Activated CD8-positive, alpha-beta T cell treated with anti-CD3 and anti-CD28 coated beads for 36 hours (primary cell): Measurements from ENCODE around the gene BNIP5. TPM values are rescaled to one million over a fixed set of nuclear protein-coding genes. Genes with fewer than 3 reads are reported as not detected.

Source experiments
- ATAC-seq: fragments of 200-7000 bp; cut with Tn5 transposase; one replicate; pipeline ENCODE4 v1.10.0; 2021; ENCODE audit warnings: mild to moderate bottlenecking, moderate library complexity
- CTCF ChIA-PET: fragments of 350-600 bp; sonication (Branson Sonifier 250); formaldehyde crosslinking; loops from one replicate; lab custom pipeline; 2021; ENCODE audit warnings: antibody characterized with exemption; lab: Charles Lee
- POLR2A ChIA-PET: fragments of 350-600 bp; sonication (Branson Sonifier 250); formaldehyde crosslinking; loops from one replicate; lab custom pipeline; 2021; ENCODE audit warnings: antibody characterized with exemption; lab: Charles Lee
- DNase-seq: peaks from one replicate; pipeline ENCODE4 v3.0.0-alpha.2; 2020
- H3K27ac Mint-ChIP-seq: one replicate; pipeline ENCODE4 v1.8.0; 2021; ENCODE audit warnings: mild to moderate bottlenecking, mixed read lengths
- H3K27me3 Mint-ChIP-seq: one replicate; pipeline ENCODE4 v1.8.0; 2021; ENCODE audit warnings: mixed read lengths
- H3K36me3 Mint-ChIP-seq: one replicate; pipeline ENCODE4 v1.8.0; 2021; ENCODE audit warnings: low read depth, mixed read lengths
- H3K4me1 Mint-ChIP-seq: one replicate; pipeline ENCODE4 v1.8.0; 2021; ENCODE audit warnings: low read depth, mixed read lengths
- H3K4me3 Mint-ChIP-seq: one replicate; pipeline ENCODE4 v1.8.0; 2021; ENCODE audit warnings: mild to moderate bottlenecking, moderate library complexity, mixed read lengths
- H3K9me3 Mint-ChIP-seq: one replicate; pipeline ENCODE4 v1.8.0; 2021; ENCODE audit warnings: mixed read lengths
- CTCF ChIP-seq: fragments of 200-600 bp; IDR thresholded peaks from one replicate; pipeline ENCODE4 v1.8.0; 2022; ENCODE audit warnings: antibody characterized with exemption, mild to moderate bottlenecking
- intact Hi-C: fragments of 100-400 bp; cut with micrococcal nuclease; formaldehyde crosslinking; loops from one replicate; pipeline ENCODE4 v1.10.0; 2022
- total RNA-seq, 2 experiments: library from RNA; stranded (reverse); gene quantifications; one replicate each; pipeline ENCODE4 v1.2.3, GENCODE V29; 2021

BNIP5 gene
- total RNA-seq, 2 experiments from 2014 or later = not detected

GRCh38 chr6:36323062-36323461 lies 13.6 kb downstream of the BNIP5 start:
- POLR2A ChIA-PET = no interaction called here

GRCh38 chr6:36322591-36322990 lies 14.1 kb downstream of the BNIP5 start:
- ChIA-PET CTCF (interaction anchor here (1.3 to 9.3 kb wide), 3 partner anchors 18 to 71 kb away, joined by 3 to 60 read pairs (median 6); no protein-coding TSS in a partner anchor), POLR2A (no interaction called here)
- no peak for DNase-seq
- H3K4me1 Mint-ChIP-seq = no peaks in the 10 kb centered on the region
- TF ChIP-seq CTCF = no peak
- H3K36me3 Mint-ChIP-seq = no peaks in the 10 kb centered on the region
- no peak overlapping the region for H3K27ac Mint-ChIP-seq
- H3K27me3 Mint-ChIP-seq = no peaks in the 10 kb centered on the region
- H3K9me3 Mint-ChIP-seq = no peaks in the 10 kb centered on the region
- ATAC-seq = no peak
- H3K4me3 Mint-ChIP-seq = no peak overlapping the region
- intact Hi-C loops = no loop called here

More at GRCh38 chr6:36323062-36323461, 13.6 kb downstream of the BNIP5 start:
- Mint-ChIP-seq H3K27me3 (no peaks in the 10 kb centered on the region), H3K9me3 (no peaks in the 10 kb centered on the region), H3K27ac (no peak overlapping the region), H3K36me3 (no peaks in the 10 kb centered on the region), H3K4me1 (no peaks in the 10 kb centered on the region), H3K4me3 (no peak overlapping the region)
- no peak for ATAC-seq
- TF ChIP-seq CTCF = no peak
- CTCF ChIA-PET = interaction anchor here (3.8 to 9.3 kb wide), 2 partner anchors 17 to 19 kb away, joined by 20 to 60 read pairs; no protein-coding TSS in a partner anchor
- DNase-seq = no peak
- intact Hi-C loops = no loop called here

DNA sequence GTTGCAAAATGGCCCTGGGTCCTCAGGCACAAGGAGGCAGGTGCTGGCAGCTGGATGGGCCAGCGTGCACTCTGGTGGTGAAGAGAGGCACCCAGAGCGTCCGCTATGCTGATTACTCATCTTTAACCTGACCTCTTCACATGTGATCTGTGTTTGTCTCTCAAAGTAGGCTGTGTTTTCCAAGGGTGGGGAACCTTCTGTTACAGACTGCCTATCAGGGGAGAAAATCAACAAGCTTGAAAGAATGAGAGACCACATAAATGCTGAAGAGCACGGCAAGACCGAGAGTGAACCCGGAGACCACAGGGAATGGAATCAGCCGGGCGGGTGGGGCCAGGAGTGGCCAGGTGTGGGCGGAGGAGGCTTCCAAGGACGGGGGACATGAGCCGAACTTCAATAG lies 16.2 kb downstream of the BNIP5 start:
- Mint-ChIP-seq H3K36me3 (no peaks in the 10 kb centered on the region), H3K4me3 (no peak overlapping the region), H3K4me1 (no peaks in the 10 kb centered on the region), H3K27me3 (no peaks in the 10 kb centered on the region), H3K9me3 (no peaks in the 10 kb centered on the region), H3K27ac (no peak overlapping the region)
- no peak for TF ChIP-seq CTCF
- ChIA-PET POLR2A (interaction anchor here (0.6 to 0.7 kb wide), 2 partner anchors 43 to 66 kb away, joined by 3 read pairs; no protein-coding TSS in a partner anchor), CTCF (interaction anchor here (2.0 to 9.3 kb wide), 2 partner anchors 16 to 21 kb away, joined by 9 to 60 read pairs; no protein-coding TSS in a partner anchor)
- DNase-seq (no peak), ATAC-seq (no peak)
- intact Hi-C loops = no loop called here

GRCh38 chr6:36319821-36320220 lies 16.9 kb downstream of the BNIP5 start:
- ChIA-PET POLR2A (no interaction called here), CTCF (interaction anchor here (0.7 to 9.3 kb wide), 4 partner anchors 16 to 463 kb away, joined by 3 to 60 read pairs (median 6); no protein-coding TSS in a partner anchor)
- Mint-ChIP-seq H3K4me3 (no peak overlapping the region), H3K27me3 (no peaks in the 10 kb centered on the region), H3K4me1 (no peaks in the 10 kb centered on the region), H3K36me3 (no peaks in the 10 kb centered on the region), H3K27ac (no peak overlapping the region), H3K9me3 (no peaks in the 10 kb centered on the region)
- intact Hi-C loops = no loop called here
- DNase-seq (no peak), ATAC-seq (no peak)
- no peak for TF ChIP-seq CTCF

DNA sequence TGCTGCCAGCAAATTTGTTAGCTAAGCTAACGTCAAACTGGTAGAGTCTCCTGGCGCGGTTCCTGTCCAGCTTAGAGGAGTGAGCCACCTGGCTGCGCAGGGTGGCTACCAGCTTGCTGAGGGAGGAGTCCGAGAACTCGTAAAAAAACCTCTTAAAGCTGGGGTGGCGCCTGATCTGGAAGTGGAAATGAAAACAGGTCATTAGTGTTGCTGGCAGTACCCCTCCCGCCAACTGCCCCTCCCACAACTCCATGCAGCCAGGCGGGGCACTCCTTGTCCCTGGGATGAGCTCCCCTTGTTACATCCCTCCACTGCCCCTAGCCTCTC lies 17.3 kb downstream of the BNIP5 start:
- Mint-ChIP-seq H3K36me3 (no peaks in the 10 kb centered on the region), H3K9me3 (no peaks in the 10 kb centered on the region), H3K27ac (no peak overlapping the region), H3K4me1 (no peaks in the 10 kb centered on the region), H3K4me3 (no peak overlapping the region), H3K27me3 (no peaks in the 10 kb centered on the region)
- DNase-seq (no peak), ATAC-seq (no peak)
- intact Hi-C loops = no loop called here
- CTCF ChIA-PET = interaction anchor here (0.7 to 9.3 kb wide), 4 partner anchors 15 to 463 kb away, joined by 3 to 60 read pairs (median 6); no protein-coding TSS in a partner anchor
- TF ChIP-seq CTCF = no peak
- POLR2A ChIA-PET = no interaction called here
